ENCODE data around the gene RASIP1.

GRCh38 chr19:48777720-48778119 is 37.3 kb upstream of the RASIP1 start:
- no peak for TF ChIP-seq CTCF (conservative IDR thresholded peaks at IDR 0.05 in 1 of 2, IDR thresholded peaks at IDR 0.05 in 1 of 2; ENCODE audit: extremely low read depth in 1 of 2, insufficient read depth in 1 of 2, low read depth in 1 of 2, low read length in 2 of 2)
- no peak for TF ChIP-seq EZH2 (IDR thresholded peaks at IDR 0.05; ENCODE audit: borderline replicate concordance, low read length)
